ENCODE data around the gene MAGI3.

The MAGI3 gene

DNA sequence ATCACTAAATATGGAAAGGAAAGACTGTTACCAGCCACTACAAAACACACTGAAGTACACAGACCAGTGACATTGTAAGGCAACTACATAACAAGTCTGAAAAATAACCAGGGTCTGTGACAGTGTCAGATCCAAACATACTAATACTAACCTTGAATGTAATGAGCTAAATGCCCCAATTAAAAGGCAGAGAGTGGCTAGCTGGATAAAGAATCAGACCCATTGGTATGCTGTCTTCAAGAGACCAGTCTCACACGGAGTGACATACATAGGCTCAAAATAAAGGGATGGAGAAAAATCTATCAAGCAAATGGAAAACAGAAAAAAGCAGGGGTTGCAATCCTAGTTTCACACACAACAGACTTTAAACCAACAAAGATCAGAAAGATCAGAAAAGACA is 100.1 kb downstream of the MAGI3 start:
- no peak overlapping the region for H3K4me3 ChIP-seq (ENCODE audit: low read length)
- no peak overlapping the region for H2BK15ac ChIP-seq (replicated peaks; ENCODE audit: low read depth)
- H3K4me2 ChIP-seq (ENCODE audit: low read length), result no peak overlapping the region
- no CpG with 5 or more reads among the region's 1 CpG for WGBS (ENCODE audit: extremely low coverage, insufficient coverage, low lambda C conversion rate)
- peaks cover 3% of the 10 kb centered on the region for H3K79me1 ChIP-seq (ENCODE audit: low read length)
- no peak overlapping the region for H4K5ac ChIP-seq (ENCODE audit: low read length)
- no peaks in the 10 kb centered on the region for H3K79me2 ChIP-seq (ENCODE audit: control insufficient read depth, insufficient read depth, low read length)
- no peaks in the 10 kb centered on the region for H3K36me3 ChIP-seq (ENCODE audit: control insufficient read depth, insufficient read depth, low read length)
- no peak overlapping the region for H3K18ac ChIP-seq (ENCODE audit: low read length)
- no peak overlapping the region for H3K9ac ChIP-seq (ENCODE audit: low read length)
- H4K8ac ChIP-seq (ENCODE audit: low read depth, low read length), result no peak overlapping the region
- H3K23ac ChIP-seq (ENCODE audit: low read length), result no peak overlapping the region
- no peak overlapping the region for H2BK120ac ChIP-seq (ENCODE audit: low read depth, low read length)
- no peak overlapping the region for H3K27ac ChIP-seq (ENCODE audit: low read depth, low read length)
- H3K56ac ChIP-seq (ENCODE audit: low read length), result no peak overlapping the region
- no peak overlapping the region for H3K4ac ChIP-seq (ENCODE audit: low read depth, low read length)
- H3K4me1 ChIP-seq (ENCODE audit: control insufficient read depth, low read depth, low read length), result no peaks in the 10 kb centered on the region
- no peaks in the 10 kb centered on the region for H3K27me3 ChIP-seq (ENCODE audit: insufficient read depth, low read length, poor library complexity)
- no peak overlapping the region for H2AK5ac ChIP-seq (ENCODE audit: low read length)
- no peak for DNase-seq
- no peak overlapping the region for H2BK5ac ChIP-seq (ENCODE audit: low read length)

DNA sequence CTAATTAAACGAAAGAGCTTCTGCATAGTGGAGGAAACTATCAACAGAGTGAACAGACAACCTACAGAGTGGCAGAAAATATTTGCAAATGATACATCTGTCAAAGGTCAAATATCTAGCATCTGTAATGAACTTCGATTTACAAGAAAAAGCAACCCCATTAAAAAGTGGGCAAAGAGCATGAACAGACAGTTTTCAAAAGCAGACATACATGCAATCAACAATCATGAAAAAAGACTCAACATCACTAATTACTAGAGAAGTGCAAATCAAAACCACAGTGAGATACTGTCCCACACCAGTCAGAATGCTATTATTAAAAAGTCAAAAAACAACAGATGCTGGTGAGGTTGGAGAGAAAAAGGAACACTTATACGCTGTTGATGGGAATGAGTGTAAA is 103.2 kb downstream of the MAGI3 start:
- H3K79me1 ChIP-seq (ENCODE audit: low read length), result peaks cover under 1% of the 10 kb centered on the region
- no peak overlapping the region for H3K9ac ChIP-seq (ENCODE audit: low read length)
- no peak overlapping the region for H3K27ac ChIP-seq (ENCODE audit: low read depth, low read length)
- H3K4me2 ChIP-seq (ENCODE audit: low read length), result no peak overlapping the region
- no peak overlapping the region for H4K5ac ChIP-seq (ENCODE audit: low read length)
- H3K56ac ChIP-seq (ENCODE audit: low read length), result no peak overlapping the region
- no peak overlapping the region for H2BK120ac ChIP-seq (ENCODE audit: low read depth, low read length)
- H2BK5ac ChIP-seq (ENCODE audit: low read length), result no peak overlapping the region
- no peak overlapping the region for H3K4me3 ChIP-seq (ENCODE audit: low read length)
- no peak overlapping the region for H2AK5ac ChIP-seq (ENCODE audit: low read length)
- H3K23ac ChIP-seq (ENCODE audit: low read length), result no peak overlapping the region
- no CpG with 5 or more reads among the region's 3 CpGs for WGBS (ENCODE audit: extremely low coverage, insufficient coverage, low lambda C conversion rate)
- H4K8ac ChIP-seq (ENCODE audit: low read depth, low read length), result no peak overlapping the region
- DNase-seq, result no peak
- no peaks in the 10 kb centered on the region for H3K79me2 ChIP-seq (ENCODE audit: control insufficient read depth, insufficient read depth, low read length)
- no peak overlapping the region for H3K18ac ChIP-seq (ENCODE audit: low read length)
- no peaks in the 10 kb centered on the region for H3K36me3 ChIP-seq (ENCODE audit: control insufficient read depth, insufficient read depth, low read length)
- H3K27me3 ChIP-seq (ENCODE audit: insufficient read depth, low read length, poor library complexity), result no peaks in the 10 kb centered on the region
- H3K4me1 ChIP-seq (ENCODE audit: control insufficient read depth, low read depth, low read length), result no peaks in the 10 kb centered on the region
- no peak overlapping the region for H2BK15ac ChIP-seq (replicated peaks; ENCODE audit: low read depth)
- no peak overlapping the region for H3K4ac ChIP-seq (ENCODE audit: low read depth, low read length)

DNA sequence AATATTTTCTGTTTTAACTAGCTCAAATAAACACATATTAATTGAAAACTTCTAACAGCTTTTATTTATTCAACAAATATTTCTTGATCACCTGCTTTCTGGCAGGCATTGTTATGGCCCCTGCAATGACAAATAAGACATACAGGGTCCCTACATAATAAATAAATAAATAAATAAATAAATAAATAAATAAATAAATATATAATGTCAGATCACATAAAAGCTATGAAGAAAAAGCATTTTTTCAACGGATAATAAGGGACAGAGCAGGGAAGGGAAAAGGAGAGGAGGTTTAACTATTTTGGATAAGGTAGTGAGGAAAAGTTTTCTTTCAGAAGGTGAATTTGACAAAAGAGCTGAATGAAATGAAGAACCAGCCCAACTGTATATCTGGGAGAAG is 115.0 kb downstream of the MAGI3 start:
- H3K27ac ChIP-seq (ENCODE audit: low read depth, low read length), result no peak overlapping the region
- no peaks in the 10 kb centered on the region for H3K36me3 ChIP-seq (ENCODE audit: control insufficient read depth, insufficient read depth, low read length)
- H3K79me2 ChIP-seq (ENCODE audit: control insufficient read depth, insufficient read depth, low read length), result no peaks in the 10 kb centered on the region
- no peak overlapping the region for H3K9ac ChIP-seq (ENCODE audit: low read length)
- H3K18ac ChIP-seq (ENCODE audit: low read length), result no peak overlapping the region
- H3K4me3 ChIP-seq (ENCODE audit: low read length), result no peak overlapping the region
- no peaks in the 10 kb centered on the region for H3K27me3 ChIP-seq (ENCODE audit: insufficient read depth, low read length, poor library complexity)
- H3K4me2 ChIP-seq (ENCODE audit: low read length), result no peak overlapping the region
- whole genome bisulfite sequencing (ENCODE audit: extremely low coverage, insufficient coverage, low lambda C conversion rate), result no CpG with 5 or more reads among the region's 1 CpG
- no peak overlapping the region for H2BK120ac ChIP-seq (ENCODE audit: low read depth, low read length)
- no peak overlapping the region for H3K56ac ChIP-seq (ENCODE audit: low read length)
- no peak for DNase-seq
- no peak overlapping the region for H2BK15ac ChIP-seq (replicated peaks; ENCODE audit: low read depth)
- H3K79me1 ChIP-seq (ENCODE audit: low read length), result peaks cover 2% of the 10 kb centered on the region
- H3K23ac ChIP-seq (ENCODE audit: low read length), result no peak overlapping the region
- H4K5ac ChIP-seq (ENCODE audit: low read length), result no peak overlapping the region
- no peak overlapping the region for H4K8ac ChIP-seq (ENCODE audit: low read depth, low read length)
- no peaks in the 10 kb centered on the region for H3K4me1 ChIP-seq (ENCODE audit: control insufficient read depth, low read depth, low read length)
- no peak overlapping the region for H3K4ac ChIP-seq (ENCODE audit: low read depth, low read length)
- no peak overlapping the region for H2AK5ac ChIP-seq (ENCODE audit: low read length)
- H2BK5ac ChIP-seq (ENCODE audit: low read length), result no peak overlapping the region

DNA sequence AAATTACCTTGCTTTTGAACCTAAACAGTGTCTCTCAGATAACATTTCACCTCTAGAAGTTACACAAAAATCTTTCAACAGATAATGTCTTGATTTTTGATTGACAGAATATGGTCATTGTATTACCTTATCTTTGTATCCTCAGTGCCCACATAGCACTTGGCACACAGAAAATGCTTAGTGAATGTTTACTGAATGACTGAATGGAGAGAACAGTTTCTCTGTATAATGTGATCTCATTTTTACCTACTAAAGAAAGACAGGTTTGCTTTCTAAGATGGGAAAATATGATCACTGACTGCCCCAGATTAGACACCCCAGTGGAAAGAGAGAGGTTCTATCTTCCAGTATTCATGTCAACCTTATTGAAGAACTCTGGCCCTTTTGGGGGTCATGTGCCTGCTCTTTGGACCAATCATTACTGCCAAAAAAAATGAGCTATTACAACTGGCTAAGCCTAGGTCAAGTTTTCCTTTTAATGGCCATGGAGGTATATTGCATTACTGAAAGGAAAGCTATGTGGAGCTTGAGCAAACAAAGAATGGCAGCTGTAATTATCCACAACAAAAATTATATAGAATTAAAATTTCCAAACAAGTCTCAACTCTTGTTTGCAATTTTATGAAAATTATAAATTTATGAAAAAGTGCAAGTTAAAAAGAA is 117.4 kb downstream of the MAGI3 start:
- DNase-seq, result no peak
- Histone ChIP-seq H3K4me2 (ENCODE audit: low read length) (no peak overlapping the region), H4K5ac (ENCODE audit: low read length) (no peak overlapping the region), H2AK5ac (ENCODE audit: low read length) (no peak overlapping the region), H4K8ac (ENCODE audit: low read depth, low read length) (no peak overlapping the region), H3K27ac (ENCODE audit: low read depth, low read length) (no peak overlapping the region), H3K79me2 (ENCODE audit: control insufficient read depth, insufficient read depth, low read length) (no peaks in the 10 kb centered on the region), H3K27me3 (ENCODE audit: insufficient read depth, low read length, poor library complexity) (no peaks in the 10 kb centered on the region), H3K23ac (ENCODE audit: low read length) (no peak overlapping the region), H3K79me1 (ENCODE audit: low read length) (peaks cover 3% of the 10 kb centered on the region), H2BK15ac (replicated peaks; ENCODE audit: low read depth) (no peak overlapping the region), H3K9ac (ENCODE audit: low read length) (no peak overlapping the region), H3K36me3 (ENCODE audit: control insufficient read depth, insufficient read depth, low read length) (no peaks in the 10 kb centered on the region), H3K4me1 (ENCODE audit: control insufficient read depth, low read depth, low read length) (no peaks in the 10 kb centered on the region), H2BK120ac (ENCODE audit: low read depth, low read length) (no peak overlapping the region), H3K18ac (ENCODE audit: low read length) (no peak overlapping the region), H3K56ac (ENCODE audit: low read length) (no peak overlapping the region), H2BK5ac (ENCODE audit: low read length) (no peak overlapping the region), H3K4me3 (ENCODE audit: low read length) (no peak overlapping the region), H3K4ac (ENCODE audit: low read depth, low read length) (no peak overlapping the region)

DNA sequence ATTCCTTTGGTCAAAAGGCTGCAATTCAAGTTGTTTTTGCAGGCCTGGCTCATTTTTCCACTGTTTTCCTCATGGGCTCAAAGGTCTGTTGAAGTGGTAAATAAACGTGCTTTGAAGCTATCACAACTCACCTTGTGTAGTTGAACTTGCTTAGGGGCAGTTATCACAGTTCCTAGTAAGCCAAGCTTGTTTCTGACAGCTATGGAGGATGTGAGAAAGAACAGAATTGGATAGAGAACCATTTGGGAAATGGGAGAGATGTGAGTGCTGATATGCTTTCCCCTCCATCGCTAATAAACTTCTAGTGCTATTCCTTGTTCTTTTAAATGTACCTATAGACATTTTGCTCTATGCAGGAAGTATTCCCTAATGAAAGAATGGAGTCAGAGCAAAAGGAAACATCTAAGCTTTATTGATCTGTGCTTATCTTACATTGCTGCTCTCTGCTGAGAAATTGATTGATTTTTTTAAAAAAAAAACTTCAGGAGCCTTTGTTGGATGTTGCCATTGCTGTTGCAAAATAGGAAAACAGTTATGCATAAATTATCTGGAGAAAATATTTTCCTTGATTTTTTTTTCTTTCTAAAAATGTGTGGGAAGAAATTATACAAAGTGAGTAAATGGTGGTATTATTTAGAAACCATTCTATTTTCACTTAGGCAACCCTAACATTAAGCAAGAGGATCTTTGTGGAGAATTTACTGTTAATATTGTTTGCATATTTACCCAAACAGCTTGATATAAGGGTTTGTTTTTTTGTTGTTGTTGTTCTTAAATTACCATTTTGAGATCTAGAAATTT is 118.2 kb downstream of the MAGI3 start:
- Histone ChIP-seq H2AK5ac (ENCODE audit: low read length) (no peak overlapping the region), H3K4me2 (ENCODE audit: low read length) (no peak overlapping the region), H2BK15ac (replicated peaks; ENCODE audit: low read depth) (no peak overlapping the region), H3K23ac (ENCODE audit: low read length) (no peak overlapping the region), H3K79me1 (ENCODE audit: low read length) (peaks cover 3% of the 10 kb centered on the region), H3K18ac (ENCODE audit: low read length) (no peak overlapping the region), H3K79me2 (ENCODE audit: control insufficient read depth, insufficient read depth, low read length) (no peaks in the 10 kb centered on the region), H3K27ac (ENCODE audit: low read depth, low read length) (no peak overlapping the region), H2BK5ac (ENCODE audit: low read length) (no peak overlapping the region), H3K27me3 (ENCODE audit: insufficient read depth, low read length, poor library complexity) (no peaks in the 10 kb centered on the region), H3K4ac (ENCODE audit: low read depth, low read length) (no peak overlapping the region), H3K36me3 (ENCODE audit: control insufficient read depth, insufficient read depth, low read length) (no peaks in the 10 kb centered on the region), H3K56ac (ENCODE audit: low read length) (no peak overlapping the region), H3K4me3 (ENCODE audit: low read length) (no peak overlapping the region), H4K5ac (ENCODE audit: low read length) (no peak overlapping the region), H3K4me1 (ENCODE audit: control insufficient read depth, low read depth, low read length) (no peaks in the 10 kb centered on the region), H2BK120ac (ENCODE audit: low read depth, low read length) (no peak overlapping the region), H3K9ac (ENCODE audit: low read length) (no peak overlapping the region), H4K8ac (ENCODE audit: low read depth, low read length) (no peak overlapping the region)
- DNase-seq, result peak; percentile 14
- no CpG with 5 or more reads among the region's 2 CpGs for WGBS (ENCODE audit: extremely low coverage, insufficient coverage, low lambda C conversion rate)

Measured in mesendoderm (in vitro differentiated cells).